T-helper 9 cell (primary cell): ENCODE data around the gene NAA35.
"Not testable (repeated sequence)": the region's sequence is repeated elsewhere in the genome, so short reads cannot be mapped to it uniquely, and the experiment has no call there.

ENCODE experiments used
- DNase-seq: peaks from one replicate; pipeline ENCODE4 v3.0.0-alpha.2; 2020

The NAA35 gene

GRCh38 chr9:85949586-85950335 is 8.8 kb downstream of the NAA35 start:
- DNase-seq = no peak

- DNase-seq = no peak
These were observed 19.0 kb downstream of the NAA35 start for GRCh38 chr9:85959955-85960354.

DNA sequence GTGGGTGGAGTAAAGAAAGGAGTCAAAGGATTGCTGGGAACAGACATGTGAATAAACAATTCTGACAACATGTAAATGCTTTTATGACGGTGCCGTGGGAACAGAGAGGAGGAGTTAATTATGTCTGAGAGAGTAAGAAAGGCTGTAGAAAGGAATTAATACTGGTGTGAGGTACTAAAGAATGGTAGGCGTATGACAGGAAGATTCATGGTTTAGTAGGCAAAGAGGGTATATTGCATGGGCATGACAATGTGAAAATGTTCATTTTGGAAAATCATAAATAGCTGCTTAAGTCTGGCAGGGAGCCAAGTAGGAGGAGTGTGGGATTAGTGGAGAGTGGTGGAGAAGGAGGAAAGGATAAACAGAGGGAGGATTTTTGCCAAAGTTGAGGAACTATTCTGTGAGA is 19.7 kb downstream of the NAA35 start:
- no peak for DNase-seq

DNA sequence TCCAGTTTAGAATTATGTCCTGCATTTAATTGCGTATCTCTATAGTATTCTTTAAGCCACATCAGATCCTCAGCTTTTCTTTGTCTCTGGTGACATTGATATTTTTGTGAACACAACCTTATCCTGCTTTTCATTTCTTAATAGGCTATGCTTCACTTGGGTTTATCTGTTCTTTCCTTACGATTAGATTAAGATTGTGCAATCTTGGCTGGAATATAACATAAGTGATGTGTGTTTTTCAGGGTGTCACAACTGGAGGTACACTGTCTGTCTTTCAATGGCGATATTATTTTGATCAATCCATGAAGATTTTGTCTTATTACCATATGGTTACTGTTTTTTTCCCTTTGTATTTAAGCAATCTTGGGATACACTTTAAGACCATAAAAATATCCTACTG is 23.6 kb downstream of the NAA35 start:
- DNase-seq = no peak

- no peak for DNase-seq
These were observed 24.0 kb downstream of the NAA35 start for GRCh38 chr9:85964949-85965348.

GRCh38 chr9:85969727-85970126 is 28.8 kb downstream of the NAA35 start:
- no peak for DNase-seq

- no peak for DNase-seq
These were observed 30.8 kb downstream of the NAA35 start for GRCh38 chr9:85971731-85972130.

- no peak for DNase-seq
These were observed 32.3 kb downstream of the NAA35 start for GRCh38 chr9:85973238-85973637.

DNA sequence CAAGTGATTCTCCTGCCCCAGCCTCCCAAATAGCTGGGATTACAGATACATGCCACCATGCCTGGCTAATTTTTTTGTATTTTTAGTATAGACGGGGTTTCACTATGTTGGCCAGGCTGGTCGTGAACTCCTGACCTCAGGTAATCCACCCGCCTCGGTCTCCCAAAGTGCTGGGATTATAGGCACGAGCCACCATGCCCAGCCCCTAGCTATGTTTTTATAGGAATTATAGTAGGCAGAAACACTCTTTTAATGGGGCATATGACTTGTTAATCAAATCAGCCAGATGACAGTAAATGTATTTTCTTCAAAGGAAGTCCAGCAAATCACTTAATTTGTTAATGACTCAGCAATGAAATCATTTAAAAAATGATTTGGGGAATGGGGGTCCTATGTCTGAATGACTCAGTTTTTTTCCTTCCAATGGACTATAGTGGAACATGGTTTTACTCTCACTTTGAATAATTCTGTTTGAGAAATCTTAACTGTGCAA is 33.2 kb downstream of the NAA35 start:
- DNase-seq = not testable (repeated sequence)

DNA sequence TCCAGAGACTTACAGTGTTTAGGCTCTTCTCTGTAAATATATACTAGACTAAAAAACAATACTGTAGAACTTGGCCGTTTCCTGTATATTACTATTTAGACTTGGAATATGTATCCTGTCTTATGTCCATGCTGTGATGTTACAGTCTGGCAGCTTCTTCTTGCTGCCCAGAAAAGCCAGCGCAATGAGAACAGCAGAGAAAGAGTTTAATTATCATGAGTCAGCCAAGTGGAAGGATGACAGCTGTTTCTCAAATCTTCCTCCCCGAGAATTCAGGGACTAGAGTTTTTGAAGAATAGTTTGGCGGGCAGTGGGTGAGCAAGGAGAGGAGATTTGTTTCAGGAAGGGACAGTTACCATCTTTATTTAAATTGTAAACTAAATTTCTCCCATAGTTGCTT is 37.5 kb downstream of the NAA35 start:
- no peak for DNase-seq

GRCh38 chr9:85981369-85981768 is 40.4 kb downstream of the NAA35 start:
- DNase-seq = no peak

DNA sequence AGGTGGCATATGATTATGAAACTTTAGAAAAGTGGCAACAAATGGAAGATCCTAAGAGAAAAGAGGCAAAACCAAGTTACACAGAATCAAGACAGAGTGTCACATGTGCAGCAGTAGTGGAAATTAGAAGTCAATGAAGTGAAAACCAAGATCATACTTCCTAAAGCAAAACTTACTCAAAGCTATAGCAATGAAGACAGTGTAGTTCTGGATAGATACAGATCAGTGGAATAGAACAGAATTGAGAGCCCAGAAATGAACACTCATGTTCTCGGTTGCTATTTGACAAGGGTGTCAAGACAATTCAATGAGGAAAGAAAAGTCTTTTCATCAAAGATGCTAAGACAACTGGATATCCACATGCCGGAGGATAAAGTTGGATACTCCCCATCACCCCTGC is 43.5 kb downstream of the NAA35 start:
- DNase-seq = no peak

DNA sequence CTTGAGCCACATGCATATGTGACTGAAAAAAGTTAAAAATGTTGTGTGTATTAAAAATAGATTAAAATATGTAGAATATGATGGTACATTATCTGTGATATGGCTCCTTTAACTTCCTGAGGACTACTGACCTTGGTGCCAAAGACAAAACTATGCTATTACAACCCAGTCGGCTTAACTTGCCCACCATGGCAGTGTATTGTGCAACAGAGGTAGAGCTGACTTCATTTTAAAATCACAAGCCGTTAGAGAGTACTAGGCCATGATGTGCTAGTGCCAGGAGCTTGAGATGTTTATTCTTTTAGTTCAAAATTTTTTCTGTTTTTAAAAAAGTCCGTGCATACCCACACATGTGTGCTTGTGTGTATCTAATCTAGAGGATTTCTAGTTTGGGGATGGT is 46.3 kb downstream of the NAA35 start:
- DNase-seq = no peak

DNA sequence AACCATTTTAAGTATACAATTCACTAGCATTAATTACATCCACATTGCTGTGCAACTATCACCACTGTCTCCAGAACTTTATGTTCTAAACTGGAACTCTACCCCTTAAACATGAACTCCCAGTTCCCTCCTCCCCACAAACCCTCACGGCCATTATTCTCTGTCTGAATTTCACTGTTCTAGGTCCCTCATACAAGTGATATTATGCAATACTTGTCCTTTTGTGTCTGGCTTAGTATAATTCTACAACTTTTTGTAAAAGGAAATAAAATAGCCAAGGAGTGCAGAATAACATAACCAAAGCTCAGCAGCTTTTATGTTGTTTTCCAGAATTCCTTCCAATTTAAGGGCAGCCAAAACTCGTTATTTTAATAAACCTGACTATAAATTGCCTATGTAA is 53.2 kb downstream of the NAA35 start:
- no peak for DNase-seq

GRCh38 chr9:85995097-85995496 is 54.2 kb downstream of the NAA35 start:
- no peak for DNase-seq

GRCh38 chr9:85995599-85995998 is 54.7 kb downstream of the NAA35 start:
- no peak for DNase-seq

GRCh38 chr9:86005253-86005775 is 64.4 kb downstream of the NAA35 start:
- no peak for DNase-seq

DNA sequence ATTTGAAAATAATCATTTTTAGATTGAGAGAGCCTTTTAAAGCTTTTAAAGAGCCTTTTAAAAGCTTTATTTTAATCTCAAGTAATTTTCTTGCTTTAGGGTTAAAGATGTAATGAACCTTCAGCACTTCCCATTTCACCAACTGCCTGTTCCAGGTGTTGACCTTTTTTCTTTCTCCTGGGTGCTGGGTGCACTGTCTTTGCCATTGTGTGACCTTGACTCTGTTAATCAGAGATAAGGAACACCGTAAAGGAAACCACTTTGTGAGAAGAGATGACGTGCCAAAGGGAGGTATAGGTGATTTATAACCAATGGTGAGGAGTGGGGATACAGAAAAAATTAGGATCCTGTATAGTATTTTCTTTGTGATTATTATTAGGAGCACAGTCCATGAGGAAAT is 68.2 kb downstream of the NAA35 start:
- DNase-seq = no peak

- DNase-seq = no peak
These were observed 79.8 kb downstream of the NAA35 start for GRCh38 chr9:86020731-86021130.

- DNase-seq = no peak
These were observed 80.2 kb downstream of the NAA35 start for GRCh38 chr9:86021166-86021565.

DNA sequence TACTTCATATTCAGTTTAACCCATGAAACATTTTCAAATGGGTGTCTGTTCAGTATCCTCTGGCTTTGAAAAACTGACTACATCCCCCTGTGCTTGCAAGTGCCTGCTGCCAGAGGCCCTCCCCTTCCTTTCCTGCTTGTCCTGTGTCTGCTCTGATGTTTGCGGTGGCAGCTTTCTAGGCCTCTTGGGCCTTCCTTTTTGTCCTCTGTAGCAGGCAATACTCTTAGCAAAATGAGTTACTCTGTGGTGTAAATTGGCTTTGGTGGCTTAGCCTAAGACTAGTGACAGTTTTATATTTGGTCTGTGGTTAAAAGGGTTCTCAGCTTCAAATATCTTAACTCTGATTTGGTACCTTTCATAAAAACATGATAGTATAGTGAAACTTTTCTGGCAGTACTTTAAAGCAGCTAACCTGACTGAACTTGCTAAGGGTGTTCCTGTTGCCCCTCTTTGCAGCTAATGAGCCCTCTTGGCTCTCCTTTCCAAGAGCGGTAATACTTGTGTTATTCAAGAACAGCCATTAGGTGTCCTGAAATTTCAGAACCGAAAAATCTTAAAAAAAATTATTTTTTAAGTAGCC is 81.8 kb downstream of the NAA35 start:
- no peak for DNase-seq

- no peak for DNase-seq
These were observed 86.8 kb downstream of the NAA35 start for GRCh38 chr9:86027767-86028166.

DNA sequence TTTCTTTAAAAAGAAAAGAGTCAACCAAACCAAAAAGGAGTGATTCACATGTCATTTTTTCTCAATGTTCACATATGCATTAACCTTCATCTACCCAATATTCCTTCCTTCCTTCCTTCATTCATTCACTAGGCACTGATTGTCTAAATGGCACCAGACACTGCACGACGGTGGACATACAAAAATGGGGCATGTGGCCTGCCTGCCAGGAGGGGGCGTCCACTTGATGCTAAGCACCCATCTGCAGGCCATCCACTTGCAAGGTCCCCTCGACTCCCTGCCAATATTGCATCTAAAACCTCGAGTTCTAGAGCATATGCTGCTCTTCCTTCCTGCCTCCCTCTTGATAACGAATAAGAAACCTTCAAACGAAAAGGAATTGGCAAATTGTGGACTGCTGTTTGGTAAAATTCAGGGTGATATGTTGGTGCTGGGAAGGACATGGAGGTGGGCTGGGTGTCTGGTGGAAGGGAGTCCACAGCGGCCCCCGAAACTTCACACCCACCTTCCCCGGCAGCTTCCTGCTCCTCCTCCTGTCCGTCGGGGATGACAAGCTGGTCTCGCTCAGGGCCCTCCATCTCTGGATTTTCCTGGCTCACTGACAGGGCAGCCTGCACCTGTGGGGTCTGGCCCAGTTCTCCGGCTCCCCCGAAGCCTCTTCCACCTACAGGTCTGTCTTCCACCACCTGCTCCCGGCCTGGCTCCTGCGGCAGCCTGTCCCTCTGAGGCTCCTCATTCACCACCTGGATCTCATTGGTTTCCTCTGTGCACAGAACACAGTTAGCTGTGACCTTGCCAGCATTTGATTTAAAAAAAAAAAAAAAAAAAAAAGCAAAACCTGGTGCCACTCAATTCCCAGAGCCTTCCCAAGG is 94.2 kb downstream of the NAA35 start:
- no peak for DNase-seq
